Liver (tissue), 10 donors: ENCODE data around the gene RAF1. TPM values are rescaled to one million over a fixed set of nuclear protein-coding genes. Genes with fewer than 3 reads are reported as not detected.

Experiments used
- DNase-seq: peaks from one replicate; pipeline ENCODE4 v3.0.0-alpha.2; 2017; ENCODE audit warnings: low spot score
- H3K27ac ChIP-seq, 2 donors: one replicate each; pipeline ENCODE4 v1.7.0; 2013; ENCODE audit warnings: inconsistent platforms in 2 of 2, low read length in 2 of 2, control low read depth in 1 of 2, low read depth in 1 of 2, mild to moderate bottlenecking in 1 of 2
- H3K27me3 ChIP-seq, 4 donors: one replicate each; pipeline versions ENCODE4 v1.6.1 to v1.7.0; 2013; ENCODE audit warnings: low read length in 3 of 4, inconsistent platforms in 1 of 4, mild to moderate bottlenecking in 1 of 4, moderate library complexity in 1 of 4; ENCODE audit not compliant: control insufficient read depth in 4 of 4, insufficient read depth in 4 of 4
- H3K36me3 ChIP-seq, 4 donors: one replicate each; pipeline versions ENCODE4 v1.6.1 to v1.7.0; 2013; ENCODE audit warnings: low read length in 3 of 4, mild to moderate bottlenecking in 3 of 4, low read depth in 1 of 4, moderate library complexity in 1 of 4; ENCODE audit not compliant: control insufficient read depth in 4 of 4, insufficient read depth in 3 of 4
- H3K4me1 ChIP-seq, 4 donors: one replicate each; pipeline versions ENCODE4 v1.6.1 to v1.7.0; 2013; ENCODE audit warnings: low read length in 3 of 4, mild to moderate bottlenecking in 3 of 4, moderate library complexity in 1 of 4; ENCODE audit not compliant: control insufficient read depth in 4 of 4, insufficient read depth in 4 of 4
- H3K4me3 ChIP-seq, 3 donors: one replicate each; pipeline versions ENCODE4 v1.6.1 to v1.7.0; 2013; ENCODE audit warnings: low read length in 3 of 3, control low read depth in 1 of 3, low read depth in 1 of 3, mild to moderate bottlenecking in 1 of 3
- H3K9ac ChIP-seq, 2 donors: one replicate each; pipeline ENCODE4 v1.7.0; 2013; ENCODE audit warnings: low read length in 2 of 2, mild to moderate bottlenecking in 2 of 2, moderate library complexity in 2 of 2, control low read depth in 1 of 2, low read depth in 1 of 2
- H3K9me3 ChIP-seq, 4 donors: one replicate each; pipeline versions ENCODE4 v1.6.1 to v1.7.0; 2013; ENCODE audit warnings: low read length in 3 of 4; ENCODE audit not compliant: control insufficient read depth in 4 of 4
- EGR1 ChIP-seq, 2 donors: IDR thresholded peaks; 2 replicates each; pipeline ENCODE4 v1.6.1; 2016 to 2018; ENCODE audit warnings: antibody characterized with exemption in 2 of 2, low read depth in 2 of 2
- FOXA1 ChIP-seq: IDR thresholded peaks from 2 replicates; pipeline ENCODE4 v1.6.1; 2016; ENCODE audit warnings: antibody characterized with exemption
- GABPA ChIP-seq, 2 donors: IDR thresholded peaks in 1 of 2; conservative IDR thresholded peaks in 1 of 2; 2 replicates each; pipeline ENCODE4 v1.6.1; 2016; ENCODE audit warnings: antibody characterized with exemption in 2 of 2, mild to moderate bottlenecking in 1 of 2, moderate library complexity in 1 of 2
- HNF4A ChIP-seq, 2 donors: conservative IDR thresholded peaks; 2 replicates each; pipeline ENCODE4 v1.6.1; 2016; ENCODE audit warnings: antibody characterized with exemption in 2 of 2, mild to moderate bottlenecking in 2 of 2
- JUND ChIP-seq, 2 donors: IDR thresholded peaks; 2 replicates each; pipeline ENCODE4 v1.6.1; 2016; ENCODE audit warnings: antibody characterized with exemption in 2 of 2
- RAD21 ChIP-seq, 2 donors: IDR thresholded peaks; 2 replicates each; pipeline ENCODE4 v1.6.1; 2016; ENCODE audit warnings: antibody characterized with exemption in 2 of 2, mild to moderate bottlenecking in 2 of 2
- TAF1 ChIP-seq: conservative IDR thresholded peaks from 2 replicates; pipeline ENCODE4 v1.6.1; 2016; ENCODE audit warnings: antibody characterized with exemption, mild to moderate bottlenecking
- YY1 ChIP-seq: IDR thresholded peaks from 2 replicates; pipeline ENCODE4 v1.6.1; 2016; ENCODE audit warnings: antibody characterized with exemption, mild to moderate bottlenecking
- WGBS: extraction: QIAGEN DNeasy Blood & Tissue Kit; methylation state at CpG from one replicate; pipeline ENCODE4 v1.1.7; 2013; 5-methylcytosine and 5-hydroxymethylcytosine counted together
- polyA plus RNA-seq, 2 donors: library from polyadenylated mRNA; stranded (reverse) in 1 of 2; unstranded in 1 of 2; fragments of 200-250 nt in 1 of 2; fragments of >200 nt in 1 of 2; fragmentation: Nextera tagmentation in 1 of 2; extraction: Ambion mirVana in 1 of 2; gene quantifications; one replicate each; pipeline versions ENCODE4 v1.2.1 to v1.2.3, GENCODE V29; 2013 to 2015
- small RNA-seq: library from RNA; depleted of rRNA; stranded (forward); fragments of <200 nt; gene quantifications from one replicate; pipeline ENCODE3, GENCODE V24; 2014
- total RNA-seq, 2 donors: library from RNA; depleted of rRNA; stranded (reverse); fragments of >200 nt; gene quantifications; one replicate each; pipeline ENCODE4 v1.2.3, GENCODE V29; 2014
- TF ChIP-seq, protein P1 (sequence below): IDR thresholded peaks from 2 replicates; pipeline ENCODE4 v1.6.1; 2016; ENCODE audit warnings: antibody characterized with exemption
- TF ChIP-seq, protein P2 (sequence below): IDR thresholded peaks from 2 replicates; pipeline ENCODE4 v1.6.1; 2016; ENCODE audit warnings: antibody characterized with exemption
- TF ChIP-seq, protein P3 (sequence below): IDR thresholded peaks from 2 replicates; pipeline ENCODE4 v1.6.1; 2016; ENCODE audit warnings: antibody characterized with exemption
- TF ChIP-seq, protein P4 (sequence below): IDR thresholded peaks from 2 replicates; pipeline ENCODE4 v1.6.1; 2016; ENCODE audit warnings: antibody characterized with exemption, mild to moderate bottlenecking
- donor health status: healthy.
- donor health status: healthy.
- donor health status: healthy.
- donor health status: healthy.
- donor health status: healthy.

RAF1 gene
- total and polyA plus RNA-seq, 4 donors, result 44.3 to 92.3 (median 63.2) TPM

DNA sequence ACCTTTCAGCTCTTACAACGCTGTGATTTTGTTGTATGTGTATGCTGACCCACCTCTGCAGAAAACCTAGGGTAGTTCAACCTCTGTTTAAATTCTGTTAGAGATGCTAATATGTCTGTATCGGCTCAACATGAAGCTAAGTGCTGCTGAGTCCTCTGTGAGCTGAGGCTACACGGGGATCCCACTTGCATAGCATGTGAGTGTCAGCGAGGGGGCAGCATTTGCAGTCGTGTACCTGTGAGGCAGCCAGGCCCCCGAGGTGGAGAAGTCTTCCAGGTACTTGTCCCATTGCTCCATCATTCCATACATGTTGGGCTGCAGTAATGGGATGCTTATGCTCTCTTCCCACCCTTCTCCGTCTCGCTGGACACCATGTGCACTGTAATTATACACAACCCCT, 122.3 kb downstream of the RAF1 start:
- H3K9ac ChIP-seq, result no peak overlapping the region
- H3K36me3 ChIP-seq, result peaks cover 0 to 4% (median 1%) of the 10 kb centered on the region in 4 donors
- no peaks in the 10 kb centered on the region for H3K27me3 ChIP-seq
- no peaks in the 10 kb centered on the region for H3K9me3 ChIP-seq
- no peaks in the 10 kb centered on the region for H3K4me1 ChIP-seq
- 76% methylated on average over 8 of the region's 8 CpGs for WGBS
- DNase-seq, result no peak
- no peak overlapping the region for H3K27ac ChIP-seq
- TF ChIP-seq HNF4A (conservative IDR thresholded peaks at IDR 0.05) (no peak), RAD21 (IDR thresholded peaks at IDR 0.05) (peak in 1 of 2 donors; percentile 36), GABPA (IDR thresholded peaks at IDR 0.05 in 1 of 2, conservative IDR thresholded peaks at IDR 0.05 in 1 of 2) (no peak), FOXA1 (no peak)
- TF ChIP-seq, protein P1, sequence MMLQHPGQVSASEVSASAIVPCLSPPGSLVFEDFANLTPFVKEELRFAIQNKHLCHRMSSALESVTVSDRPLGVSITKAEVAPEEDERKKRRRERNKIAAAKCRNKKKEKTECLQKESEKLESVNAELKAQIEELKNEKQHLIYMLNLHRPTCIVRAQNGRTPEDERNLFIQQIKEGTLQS, result no peak
- H3K4me3 ChIP-seq, result no peak overlapping the region

DNA sequence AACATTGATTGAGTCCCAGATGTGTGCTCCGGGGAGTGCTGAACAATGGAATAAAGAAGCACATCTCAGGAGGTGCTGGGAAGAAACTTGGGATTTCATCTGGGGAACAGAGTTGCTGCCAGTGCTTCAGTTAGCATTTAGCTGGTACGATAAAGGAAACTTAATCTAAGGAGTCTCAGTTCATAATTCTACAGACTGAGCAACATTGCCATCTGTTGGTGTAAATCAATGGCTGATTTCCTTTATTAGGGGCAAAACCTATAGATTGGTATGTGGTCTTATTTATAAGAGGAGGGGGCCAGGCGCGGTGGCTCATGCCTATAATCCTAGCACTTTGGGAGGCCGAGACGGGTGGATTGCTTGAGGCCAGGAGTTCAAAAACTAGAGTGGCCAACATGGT, 127.5 kb downstream of the RAF1 start:
- H3K4me3 ChIP-seq, result no peak overlapping the region
- TF ChIP-seq, protein P2, sequence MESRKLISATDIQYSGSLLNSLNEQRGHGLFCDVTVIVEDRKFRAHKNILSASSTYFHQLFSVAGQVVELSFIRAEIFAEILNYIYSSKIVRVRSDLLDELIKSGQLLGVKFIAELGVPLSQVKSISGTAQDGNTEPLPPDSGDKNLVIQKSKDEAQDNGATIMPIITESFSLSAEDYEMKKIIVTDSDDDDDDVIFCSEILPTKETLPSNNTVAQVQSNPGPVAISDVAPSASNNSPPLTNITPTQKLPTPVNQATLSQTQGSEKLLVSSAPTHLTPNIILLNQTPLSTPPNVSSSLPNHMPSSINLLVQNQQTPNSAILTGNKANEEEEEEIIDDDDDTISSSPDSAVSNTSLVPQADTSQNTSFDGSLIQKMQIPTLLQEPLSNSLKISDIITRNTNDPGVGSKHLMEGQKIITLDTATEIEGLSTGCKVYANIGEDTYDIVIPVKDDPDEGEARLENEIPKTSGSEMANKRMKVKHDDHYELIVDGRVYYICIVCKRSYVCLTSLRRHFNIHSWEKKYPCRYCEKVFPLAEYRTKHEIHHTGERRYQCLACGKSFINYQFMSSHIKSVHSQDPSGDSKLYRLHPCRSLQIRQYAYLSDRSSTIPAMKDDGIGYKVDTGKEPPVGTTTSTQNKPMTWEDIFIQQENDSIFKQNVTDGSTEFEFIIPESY, result no peak
- TF ChIP-seq TAF1 (no peak), JUND (IDR thresholded peaks at IDR 0.05) (no peak), HNF4A (conservative IDR thresholded peaks at IDR 0.05) (no peak), EGR1 (IDR thresholded peaks at IDR 0.05; ENCODE audit: low read depth in 2 of 2) (no peak), GABPA (IDR thresholded peaks at IDR 0.05 in 1 of 2, conservative IDR thresholded peaks at IDR 0.05 in 1 of 2) (no peak), YY1 (no peak)
- TF ChIP-seq, protein P3, sequence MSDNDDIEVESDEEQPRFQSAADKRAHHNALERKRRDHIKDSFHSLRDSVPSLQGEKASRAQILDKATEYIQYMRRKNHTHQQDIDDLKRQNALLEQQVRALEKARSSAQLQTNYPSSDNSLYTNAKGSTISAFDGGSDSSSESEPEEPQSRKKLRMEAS, result no peak
- TF ChIP-seq, protein P1, result no peak
- TF ChIP-seq, protein P4, sequence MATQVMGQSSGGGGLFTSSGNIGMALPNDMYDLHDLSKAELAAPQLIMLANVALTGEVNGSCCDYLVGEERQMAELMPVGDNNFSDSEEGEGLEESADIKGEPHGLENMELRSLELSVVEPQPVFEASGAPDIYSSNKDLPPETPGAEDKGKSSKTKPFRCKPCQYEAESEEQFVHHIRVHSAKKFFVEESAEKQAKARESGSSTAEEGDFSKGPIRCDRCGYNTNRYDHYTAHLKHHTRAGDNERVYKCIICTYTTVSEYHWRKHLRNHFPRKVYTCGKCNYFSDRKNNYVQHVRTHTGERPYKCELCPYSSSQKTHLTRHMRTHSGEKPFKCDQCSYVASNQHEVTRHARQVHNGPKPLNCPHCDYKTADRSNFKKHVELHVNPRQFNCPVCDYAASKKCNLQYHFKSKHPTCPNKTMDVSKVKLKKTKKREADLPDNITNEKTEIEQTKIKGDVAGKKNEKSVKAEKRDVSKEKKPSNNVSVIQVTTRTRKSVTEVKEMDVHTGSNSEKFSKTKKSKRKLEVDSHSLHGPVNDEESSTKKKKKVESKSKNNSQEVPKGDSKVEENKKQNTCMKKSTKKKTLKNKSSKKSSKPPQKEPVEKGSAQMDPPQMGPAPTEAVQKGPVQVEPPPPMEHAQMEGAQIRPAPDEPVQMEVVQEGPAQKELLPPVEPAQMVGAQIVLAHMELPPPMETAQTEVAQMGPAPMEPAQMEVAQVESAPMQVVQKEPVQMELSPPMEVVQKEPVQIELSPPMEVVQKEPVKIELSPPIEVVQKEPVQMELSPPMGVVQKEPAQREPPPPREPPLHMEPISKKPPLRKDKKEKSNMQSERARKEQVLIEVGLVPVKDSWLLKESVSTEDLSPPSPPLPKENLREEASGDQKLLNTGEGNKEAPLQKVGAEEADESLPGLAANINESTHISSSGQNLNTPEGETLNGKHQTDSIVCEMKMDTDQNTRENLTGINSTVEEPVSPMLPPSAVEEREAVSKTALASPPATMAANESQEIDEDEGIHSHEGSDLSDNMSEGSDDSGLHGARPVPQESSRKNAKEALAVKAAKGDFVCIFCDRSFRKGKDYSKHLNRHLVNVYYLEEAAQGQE, result no peak
- DNase-seq, result no peak
- H3K27ac ChIP-seq, result no peak overlapping the region
- H3K4me1 ChIP-seq, result no peaks in the 10 kb centered on the region
- WGBS, result 96% methylated on average over 6 of the region's 6 CpGs
- H3K9me3 ChIP-seq, result no peaks in the 10 kb centered on the region
- peaks cover 0 to 15% (median 6%) of the 10 kb centered on the region in 4 donors for H3K36me3 ChIP-seq
- H3K9ac ChIP-seq, result no peak overlapping the region
- H3K27me3 ChIP-seq, result no peaks in the 10 kb centered on the region

Small RNAs within 50 kb of the gene (small RNA-seq; reads per million reads assigned to genes)
- not detected for gene CRIP1P1
- not detected for gene RF00017

Other genes with a start within 250 kb of the RAF1 start
- 10 to 100 TPM in 1 of 2 donors, 1 to 10 TPM in 1; 5.6 to 14.1 TPM for gene TSEN2, start 179.6 kb downstream of the RAF1 start, total RNA-seq
- 1 to 10 TPM; 4.1 to 8.1 TPM for gene TSEN2, start 179.6 kb downstream of the RAF1 start, polyA plus RNA-seq
- gene MKRN2OS, start 118.6 kb downstream of the RAF1 start, total RNA-seq, result under 1 TPM; 0.17 to 0.42 TPM
- under 1 TPM; 0.06 to 0.17 TPM for gene MKRN2OS, start 118.6 kb downstream of the RAF1 start, polyA plus RNA-seq
- 10 to 100 TPM; 12.9 to 17.3 TPM for gene MKRN2, start 107.0 kb downstream of the RAF1 start, total RNA-seq
- gene MKRN2, start 107.0 kb downstream of the RAF1 start, polyA plus RNA-seq, result 10 to 100 TPM in 1 of 2 donors, 1 to 10 TPM in 1; 6.1 to 10.5 TPM
- under 1 TPM in 1 of 2 donors, not detected in 1; 0.79 TPM for gene TMEM40, start 95.1 kb upstream of the RAF1 start, total RNA-seq
- under 1 TPM in 1 of 2 donors, not detected in 1; 0.57 TPM for gene TMEM40, start 95.1 kb upstream of the RAF1 start, polyA plus RNA-seq
- 1 to 10 TPM in 1 of 2 donors, under 1 TPM in 1; 0.84 to 1.0 TPM for gene CAND2, start 132.6 kb upstream of the RAF1 start, total RNA-seq
- 1 to 10 TPM in 1 of 2 donors, under 1 TPM in 1; 0.38 to 1.6 TPM for gene CAND2, start 132.6 kb upstream of the RAF1 start, polyA plus RNA-seq
- 1,000 to 10,000 TPM in 1 of 2 donors, 100 to 1,000 TPM in 1; 218 to 1,124 TPM for gene RPL32, start 177.4 kb upstream of the RAF1 start, total RNA-seq
- gene RPL32, start 177.4 kb upstream of the RAF1 start, polyA plus RNA-seq, result 100 to 1,000 TPM; 384 to 769 TPM